NCI-H187 (cell line): ENCODE data around the gene GIPC3.

Experiments used
- DNase-seq, 2 experiments: peaks; one replicate each; lab custom pipeline; 2025; lab: John Stamatoyannopoulos, UW

GIPC3 gene

DNA sequence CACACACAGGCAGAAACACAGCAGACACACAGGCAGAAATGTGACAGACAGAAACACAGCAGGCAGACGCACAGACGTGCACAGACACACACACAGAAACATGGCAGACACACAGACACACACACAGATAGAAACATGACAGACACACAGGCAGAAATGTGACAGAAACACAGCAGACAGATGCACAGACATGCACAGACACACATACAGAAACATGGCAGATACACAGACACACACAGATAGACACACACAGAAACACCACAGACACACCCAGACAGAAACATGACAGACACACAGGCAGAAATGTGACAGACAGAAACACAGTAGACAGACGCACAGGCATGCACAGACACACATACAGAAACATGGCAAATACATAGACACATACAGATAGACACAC, 20.1 kb downstream of the GIPC3 start:
- DNase-seq, result no peak

GRCh38 chr19:3605770-3606169, 20.5 kb downstream of the GIPC3 start:
- DNase-seq, result no peak

- DNase-seq, result no peak
These were observed 21.0 kb downstream of the GIPC3 start for GRCh38 chr19:3606174-3606689.

DNA sequence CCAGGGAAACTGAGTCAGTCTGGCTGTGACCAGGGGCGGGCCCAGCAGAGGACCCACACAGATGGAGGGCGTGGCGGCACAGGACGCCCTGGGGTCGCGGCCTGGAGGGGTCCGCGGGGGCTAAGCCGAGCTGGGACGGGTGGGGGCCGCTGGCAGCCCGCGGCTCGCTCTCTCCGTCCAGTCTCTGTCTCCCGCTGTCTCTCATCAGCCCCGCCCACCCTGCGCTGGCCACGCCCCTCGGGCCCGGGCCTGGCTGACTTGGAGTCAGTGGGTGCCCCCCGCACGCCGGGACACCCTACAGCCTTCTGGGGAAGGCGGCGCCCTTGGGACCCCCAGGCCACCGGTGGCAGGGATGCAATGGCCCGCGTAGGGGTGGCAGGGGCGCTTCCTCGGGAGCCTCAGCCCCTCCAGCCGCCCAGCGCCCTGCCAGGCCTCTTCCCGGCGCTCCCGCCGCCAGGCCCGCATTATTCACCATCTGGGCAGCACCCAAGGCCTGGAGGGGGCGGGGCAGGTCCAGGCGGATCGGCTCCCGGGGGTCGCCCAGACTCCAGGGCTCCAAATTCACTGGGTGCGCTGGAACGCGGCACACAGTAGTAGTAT, 21.5 kb downstream of the GIPC3 start, which contains the start of gene TBXA2R:
Gene TBXA2R (minus strand): TSS at position 186 of the 600 bp plus-strand sequence. CDS start 6,241 bp downstream, outside the sequence.
- no peak for DNase-seq

GRCh38 chr19:3607303-3608078, 22.2 kb downstream of the GIPC3 start:
- DNase-seq, result no peak

GRCh38 chr19:3608079-3608641, 22.9 kb downstream of the GIPC3 start:
- no peak for DNase-seq

DNA sequence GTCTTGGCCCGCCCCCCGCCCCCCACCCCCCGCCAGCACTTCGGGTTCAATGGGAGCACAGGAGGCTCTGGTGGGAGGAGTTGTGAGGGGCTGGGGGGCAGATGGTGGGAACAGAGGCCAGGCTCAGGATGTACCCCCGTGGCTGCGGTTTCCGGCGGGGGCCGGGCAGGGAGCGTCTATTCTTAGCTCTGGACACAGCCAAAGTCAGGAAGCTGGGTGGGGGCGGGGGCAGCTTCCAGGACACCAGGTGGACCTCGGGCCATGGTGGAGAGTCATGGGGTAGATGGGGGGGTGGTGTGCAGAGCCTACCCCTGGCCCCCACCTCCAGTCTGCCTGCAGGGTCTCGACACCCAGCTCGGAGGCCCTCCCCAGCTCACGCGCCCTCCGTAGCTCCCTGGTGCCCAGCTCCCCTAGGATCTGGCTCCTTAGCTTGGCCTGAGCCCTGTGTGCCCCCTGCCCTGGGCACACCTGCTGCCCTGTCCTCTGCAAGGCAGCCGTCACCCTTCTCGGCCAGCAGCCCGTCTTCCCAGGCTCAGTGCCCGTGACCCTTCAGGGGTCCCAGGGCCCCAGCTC, 23.6 kb downstream of the GIPC3 start:
- DNase-seq, result no peak

DNA sequence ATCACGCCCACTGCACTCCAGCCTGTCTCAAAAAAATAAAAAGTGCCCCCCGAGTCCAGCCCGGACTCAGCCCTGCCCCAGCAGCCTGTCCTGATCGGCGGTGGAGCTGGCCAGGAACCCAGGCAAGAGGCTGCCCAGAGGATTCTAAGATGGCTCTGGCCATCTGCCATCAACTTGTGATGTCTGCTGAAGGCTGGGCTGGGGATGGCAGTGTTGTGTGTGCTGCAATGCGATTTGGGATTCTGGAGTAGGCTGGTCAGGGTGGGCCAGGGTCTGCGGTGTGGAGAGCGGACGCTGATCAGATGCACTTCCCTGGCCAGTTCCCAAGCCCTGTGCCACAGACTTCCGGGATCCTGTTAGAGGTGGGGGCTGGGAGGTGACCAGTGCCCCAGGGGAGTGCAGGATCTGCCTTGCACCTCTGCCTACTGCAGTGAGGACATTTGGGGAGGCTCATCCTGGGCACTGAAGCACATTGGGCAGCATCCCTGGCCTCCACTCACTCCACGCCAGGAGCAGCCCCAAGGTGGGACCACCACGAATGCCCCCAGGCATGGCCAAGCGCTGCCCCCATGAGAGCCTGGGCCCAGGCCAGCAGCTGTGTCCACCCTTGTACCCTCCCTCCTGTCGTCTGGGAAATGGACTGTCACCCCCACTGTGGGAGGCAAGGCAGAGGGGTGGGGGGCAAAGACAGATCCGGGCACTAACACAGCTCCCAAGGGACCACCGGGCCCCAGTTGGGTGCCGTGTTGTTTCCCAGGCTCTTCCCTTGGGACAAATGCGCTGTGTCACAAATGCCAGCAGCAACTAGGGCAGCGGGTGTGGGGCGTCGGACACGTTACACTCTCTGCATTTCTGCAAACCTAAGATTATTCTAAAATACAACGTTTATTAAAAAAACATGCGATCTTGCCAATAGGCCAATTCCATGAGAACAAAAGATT, 24.8 kb downstream of the GIPC3 start:
- no peak for DNase-seq

DNA sequence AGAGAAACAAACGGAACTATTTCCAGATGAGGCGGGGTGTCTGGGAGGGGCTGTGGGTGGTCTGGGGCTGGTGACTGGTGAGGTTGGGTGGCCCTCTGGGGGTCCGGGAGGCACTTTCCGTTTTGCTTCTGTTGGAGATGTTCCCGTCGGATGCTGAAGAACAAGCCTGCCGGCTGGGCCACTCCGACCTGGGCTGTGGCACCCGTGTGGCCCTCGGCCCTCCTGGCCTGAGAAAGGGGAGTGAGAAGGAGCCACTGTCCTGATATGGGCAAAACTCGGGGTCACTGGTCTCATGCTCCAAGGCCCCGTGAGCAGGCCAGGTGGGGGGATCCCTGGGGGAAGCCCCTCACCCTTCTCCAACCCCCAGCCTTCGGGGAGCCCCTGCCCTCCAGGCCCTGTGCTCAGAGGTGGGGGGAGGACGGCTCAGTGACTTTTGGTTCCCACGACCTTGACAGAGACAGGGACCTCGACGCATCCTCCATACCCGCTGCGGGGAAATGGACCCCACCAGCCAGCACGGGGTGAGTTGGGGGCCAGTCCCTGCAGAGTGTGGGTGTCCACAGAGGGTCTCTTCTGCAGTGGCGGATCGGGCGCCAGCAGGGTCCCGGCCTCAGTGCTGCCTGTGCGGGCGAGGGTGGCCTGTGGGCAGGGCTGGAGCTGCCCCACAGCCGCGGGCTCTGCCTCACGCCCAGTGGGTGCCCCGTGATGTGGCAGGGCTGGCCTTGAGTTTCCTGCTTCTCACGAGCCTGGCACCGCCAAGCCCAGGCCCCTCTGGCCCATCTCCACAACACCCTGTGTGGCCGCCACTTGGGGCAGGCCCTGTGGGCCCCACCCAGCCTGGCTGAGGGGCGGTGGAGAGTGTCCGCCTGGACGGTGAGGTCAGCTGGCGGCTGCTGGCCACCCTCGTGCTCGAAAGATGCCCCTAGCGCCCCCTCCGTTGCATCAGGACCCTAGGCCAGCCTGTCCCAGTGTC, 25.8 kb downstream of the GIPC3 start:
- no peak for DNase-seq

- DNase-seq, result no peak
These were observed 26.6 kb downstream of the GIPC3 start for GRCh38 chr19:3611841-3612240.

- no peak for DNase-seq
These were observed 27.1 kb downstream of the GIPC3 start for GRCh38 chr19:3612330-3612729.

GRCh38 chr19:3612901-3613741, 27.8 kb downstream of the GIPC3 start:
- DNase-seq, result no peak

DNA sequence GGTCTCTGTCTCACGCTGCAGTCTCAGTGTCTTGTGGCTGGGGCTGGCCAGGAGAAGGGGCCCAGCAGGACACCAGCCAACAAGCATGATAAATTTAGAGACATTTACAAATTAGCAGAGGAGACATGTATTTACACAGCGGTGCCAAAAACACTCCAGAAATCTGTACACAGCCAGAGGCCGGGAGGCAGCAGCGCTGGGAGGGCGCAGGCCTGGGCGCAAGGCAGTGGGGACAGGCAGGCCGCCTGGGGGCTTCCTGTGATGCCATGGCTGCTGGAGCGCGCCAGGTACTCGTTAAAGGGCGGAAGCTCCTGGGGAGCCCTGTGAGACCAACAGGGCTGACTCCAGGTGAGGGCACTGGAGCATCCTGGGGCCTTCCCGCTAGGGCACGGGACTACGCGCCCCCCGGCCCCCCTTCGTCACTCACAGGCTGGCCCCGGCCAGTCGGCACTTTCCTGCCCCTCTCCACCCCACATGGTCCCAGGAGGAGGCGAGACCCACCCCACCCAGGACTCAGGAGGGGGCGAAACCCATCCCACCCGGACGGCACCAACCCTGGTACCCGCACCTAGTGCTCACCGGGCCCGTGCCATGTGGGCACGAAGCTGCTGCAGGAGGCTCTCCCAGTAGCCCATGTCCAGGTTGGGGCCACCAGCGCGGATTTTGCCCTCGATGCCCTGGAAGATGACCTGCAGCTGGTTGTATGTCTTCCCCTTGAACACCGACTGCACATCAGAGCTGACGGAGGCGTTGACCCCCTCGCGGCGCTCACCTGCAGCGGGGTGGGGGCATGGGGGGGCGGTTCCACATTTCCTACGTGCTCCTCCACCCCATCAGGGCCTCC, 28.8 kb downstream of the GIPC3 start:
- no peak for DNase-seq

DNA sequence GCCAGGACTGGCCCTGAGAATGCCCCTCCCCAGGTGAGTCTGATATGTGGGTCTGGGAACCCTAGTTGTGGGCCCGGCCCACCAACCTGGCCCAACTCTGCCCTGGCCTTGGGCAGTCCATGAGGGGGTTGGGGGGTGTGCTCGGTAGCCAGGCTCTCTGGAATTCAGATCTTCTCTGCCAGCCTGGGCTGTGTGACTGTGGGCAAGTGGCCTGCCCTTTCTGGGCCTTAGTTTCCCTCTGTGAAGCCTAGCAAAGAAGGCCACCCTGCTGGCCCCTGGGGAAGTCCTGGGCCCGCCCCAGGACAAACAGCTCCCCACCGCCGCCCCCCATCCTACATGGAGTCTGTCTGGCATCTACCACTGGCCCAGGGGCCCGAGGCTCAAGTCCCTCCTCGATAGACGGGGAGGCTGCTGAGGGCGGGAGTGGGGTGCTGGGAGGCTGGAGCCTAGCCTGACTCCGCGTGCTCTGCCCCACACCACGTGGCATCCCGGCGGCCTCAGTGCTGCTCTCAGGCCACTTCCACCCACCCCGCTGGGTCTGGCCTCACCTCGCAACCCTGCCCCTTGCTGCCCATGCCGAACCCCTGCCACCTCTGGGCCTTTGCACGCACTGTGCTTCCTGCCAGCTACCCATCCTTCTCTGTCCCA, 29.7 kb downstream of the GIPC3 start:
- DNase-seq, result no peak

DNA sequence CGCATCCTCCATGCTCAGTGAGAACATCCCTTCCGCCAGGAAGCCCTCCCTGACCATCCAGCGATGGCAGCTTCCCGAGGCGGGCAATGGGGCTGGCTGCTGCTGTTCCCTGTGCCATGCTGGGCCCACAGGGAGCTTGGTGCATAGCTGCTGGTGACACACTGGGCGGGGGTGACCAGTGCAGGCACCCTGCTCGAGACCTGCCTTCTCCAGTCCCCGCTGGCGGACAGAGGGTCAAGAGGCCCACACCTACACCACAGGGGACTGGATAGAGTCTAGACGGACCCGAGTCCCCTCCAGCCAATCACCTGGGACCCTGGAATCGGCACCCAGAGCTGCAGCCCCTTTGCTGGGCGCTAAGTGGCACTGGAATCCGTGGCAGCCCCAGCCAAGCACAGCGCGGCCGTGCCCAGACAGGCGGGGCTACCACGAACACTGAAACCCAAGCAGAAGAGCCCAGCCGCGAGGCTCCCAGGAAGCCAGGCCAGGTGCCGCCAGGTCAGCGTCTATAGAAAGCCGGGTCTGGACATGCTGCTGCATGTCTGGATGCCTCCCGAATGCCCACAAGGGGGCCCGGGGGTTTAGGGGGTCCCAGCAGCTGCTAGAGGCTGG, 30.4 kb downstream of the GIPC3 start:
- DNase-seq, result no peak

DNA sequence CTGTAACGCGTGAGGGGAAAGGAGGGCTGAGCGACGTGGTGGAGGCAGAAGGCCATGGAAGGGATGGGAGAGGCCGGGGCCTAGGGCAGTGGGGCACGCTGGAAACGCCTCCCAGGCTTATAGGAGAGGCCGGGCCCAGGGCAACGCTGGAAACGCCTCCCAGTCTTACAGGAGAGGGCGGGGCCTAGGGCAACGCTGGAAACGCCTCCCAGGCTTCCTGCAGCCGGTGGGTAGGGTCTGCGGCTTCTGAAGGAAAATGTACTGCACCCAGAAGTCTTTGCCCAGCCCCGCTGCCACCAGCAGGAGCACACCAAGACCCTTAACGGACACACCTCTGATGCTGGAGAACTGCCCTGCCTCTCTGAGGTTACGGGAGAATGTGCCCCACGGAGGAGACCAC, 32.2 kb downstream of the GIPC3 start:
- DNase-seq, result no peak

- DNase-seq, result no peak
These were observed 33.0 kb downstream of the GIPC3 start for GRCh38 chr19:3618144-3618810.
